K562 (cell line): Measurements from ENCODE around the gene JSRP1. TPM values are rescaled to one million over a fixed set of nuclear protein-coding genes. Genes with fewer than 3 reads are reported as not detected.
A peak's percentile ranks its signal among the peaks of the same experiment; 100 is the strongest.

ENCODE experiments used
- CEBPG ChIP-seq, 3 experiments: fragments of 200-800 bp in 1 of 3; sonication (Bioruptor generic) in 1 of 3; sonication (generic) in 1 of 3; formaldehyde crosslinking in 1 of 3; IDR thresholded peaks in 2 of 3; conservative IDR thresholded peaks in 1 of 3; 2 replicates each; pipeline versions ENCODE4 v1.6.1 to v1.8.0; 2016 to 2022; ENCODE audit warnings: missing compliant biosample characterization in 2 of 3, missing genetic modification characterization in 2 of 3, mild to moderate bottlenecking in 1 of 3, missing genetic modification reagents in 1 of 3
- FIP1L1 ChIP-seq: fragments of 200-400 bp; formaldehyde crosslinking; IDR thresholded peaks from 2 replicates; pipeline ENCODE4 v1.6.1; 2018; ENCODE audit warnings: mild to moderate bottlenecking, low read depth, low read length; ENCODE audit not compliant: poor library complexity, severe bottlenecking
- KDM1A ChIP-seq, 2 experiments: fragments of 450-650 bp; IDR thresholded peaks; 2 replicates each; pipeline ENCODE4 v1.6.1; 2016; ENCODE audit warnings: mild to moderate bottlenecking in 2 of 2
- PHB2 ChIP-seq: fragments of 450-650 bp; IDR thresholded peaks from 2 replicates; pipeline ENCODE4 v1.6.1; 2017; ENCODE audit warnings: low read depth
- PTBP1 ChIP-seq: fragments of 200-400 bp; formaldehyde crosslinking; IDR thresholded peaks from 2 replicates; pipeline ENCODE4 v1.6.1; 2017; ENCODE audit warnings: low read depth, low read length
- SP1 ChIP-seq: sonication (generic); formaldehyde crosslinking; IDR thresholded peaks from 2 replicates; pipeline ENCODE4 v1.8.1; 2022; ENCODE audit warnings: mild to moderate bottlenecking, missing genetic modification reagents
- ZBED1 ChIP-seq: IDR thresholded peaks from 2 replicates; pipeline ENCODE4 v1.6.1; 2014
- ZBTB7A ChIP-seq: IDR thresholded peaks from 2 replicates; pipeline ENCODE4 v1.6.1; 2011; ENCODE audit warnings: low read depth, mild to moderate bottlenecking, low read length, moderate library complexity, borderline replicate concordance; ENCODE audit not compliant: control insufficient read depth
- ZKSCAN1 ChIP-seq: fragments of 150-350 bp; IDR thresholded peaks from 2 replicates; pipeline ENCODE4 v1.6.1; 2016; ENCODE audit warnings: low read depth, low read length
- polyA plus RNA-seq, 8 experiments: library from polyadenylated mRNA; depleted of rRNA in 4 of 8; stranded (reverse) in 5 of 8; unstranded in 3 of 8; fragments of >200 nt; fragmentation: Nextera tagmentation in 2 of 8; fragmentation: Illumina TruSeq in 1 of 8; extraction: Ambion mirVana in 2 of 8; extraction: Trizol in 1 of 8; gene quantifications; 2 replicates each; pipeline versions ENCODE4 v1.2.1 to v1.2.3, GENCODE V29; 2011 to 2014; ENCODE audit warnings: inconsistent platforms in 1 of 8, missing spikeins in 1 of 8
- total RNA-seq, 7 experiments: library from RNA; depleted of rRNA in 6 of 7; stranded (reverse); fragments of >200 nt in 6 of 7; fragmentation: Illumina TruSeq in 2 of 7; extraction: Trizol in 2 of 7; gene quantifications; 2 replicates each; pipeline versions ENCODE4 v1.2.1 to v1.2.3, GENCODE V29; 2011 to 2021; ENCODE audit warnings: low replicate concordance in 1 of 7
- TF ChIP-seq, protein P1 (sequence below): fragments of 250-450 bp; sonication (Bioruptor Pico); IDR thresholded peaks from 2 replicates; pipeline ENCODE4 v1.9.0; 2021; ENCODE audit warnings: mild to moderate bottlenecking

JSRP1 gene
- total and polyA plus RNA-seq, 9 of the 15 experiments (the other 6 are each of a cell fraction or from before 2014, with no cell fraction given), result 0.08 to 1.2 (median 0.51) TPM; not detected in 4

DNA sequence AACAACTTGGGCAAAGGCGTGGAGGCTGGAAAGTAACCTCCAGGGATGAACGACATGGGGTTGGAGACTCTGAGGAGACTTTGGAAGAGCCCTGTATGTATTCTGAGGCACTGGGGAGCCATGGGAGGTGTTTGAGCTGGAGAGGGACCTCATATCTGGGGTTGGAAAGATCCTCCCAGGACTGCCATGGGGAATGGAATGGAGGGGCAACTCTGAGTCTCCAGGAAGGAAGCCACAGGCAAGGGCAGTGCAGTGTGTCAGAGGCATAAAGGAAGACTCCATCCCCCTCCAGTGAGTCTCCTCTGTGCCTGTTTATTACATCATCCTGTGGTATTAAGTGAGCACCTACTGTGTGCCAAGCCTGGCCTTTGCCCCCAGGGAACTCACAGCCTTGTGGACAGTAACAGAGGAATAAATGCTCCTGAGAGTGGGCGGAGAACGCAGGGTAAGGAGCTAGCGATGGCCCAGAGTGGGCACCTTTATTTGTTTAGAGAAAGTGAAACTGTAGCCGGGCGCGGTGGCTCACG is 18.0 kb upstream of the JSRP1 start (continued):
- no peak for TF ChIP-seq ZBTB7A
- no peak for TF ChIP-seq CEBPG (CRISPR knock-in tag; IDR thresholded peaks at IDR 0.05)
- 0 out of 4 replicates have a peak, but pooled peaks of 1 of the 2 experiments have one; percentile 13 for TF ChIP-seq CEBPG (tag; conservative IDR thresholded peaks at IDR 0.05 in 1 of 2, IDR thresholded peaks at IDR 0.05 in 1 of 2)
- peak; percentile 8 for TF ChIP-seq FIP1L1
- 0 out of 2 replicates have a peak, but pooled peaks have one; percentile 5 for TF ChIP-seq SP1 (CRISPR knock-in tag)
- peak in 1 of 2 experiments; percentile 46; a peak in 2 of 4 replicates for TF ChIP-seq KDM1A (IDR thresholded peaks at IDR 0.05)
- TF ChIP-seq PHB2, result 0 out of 2 replicates have a peak, but pooled peaks have one; percentile 2
- TF ChIP-seq ZBED1, result no peak
- TF ChIP-seq, protein P1, sequence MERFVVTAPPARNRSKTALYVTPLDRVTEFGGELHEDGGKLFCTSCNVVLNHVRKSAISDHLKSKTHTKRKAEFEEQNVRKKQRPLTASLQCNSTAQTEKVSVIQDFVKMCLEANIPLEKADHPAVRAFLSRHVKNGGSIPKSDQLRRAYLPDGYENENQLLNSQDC (CRISPR knock-in tag), result no peak
- 0 out of 2 replicates have a peak, but pooled peaks have one; percentile 32 for TF ChIP-seq PTBP1
- peak; percentile 92 for TF ChIP-seq ZKSCAN1
